ENCODE results near the gene ZNF710. TPM values are rescaled to one million over a fixed set of nuclear protein-coding genes. Genes with fewer than 3 reads are reported as not detected.

The ZNF710 gene
- total RNA-seq, 1 donor from 2014 or later = 7.8 TPM

GRCh38 chr15:90079619-90080457, 78.7 kb downstream of the ZNF710 start:
- no peak for DNase-seq (ENCODE audit: low read depth)

DNA sequence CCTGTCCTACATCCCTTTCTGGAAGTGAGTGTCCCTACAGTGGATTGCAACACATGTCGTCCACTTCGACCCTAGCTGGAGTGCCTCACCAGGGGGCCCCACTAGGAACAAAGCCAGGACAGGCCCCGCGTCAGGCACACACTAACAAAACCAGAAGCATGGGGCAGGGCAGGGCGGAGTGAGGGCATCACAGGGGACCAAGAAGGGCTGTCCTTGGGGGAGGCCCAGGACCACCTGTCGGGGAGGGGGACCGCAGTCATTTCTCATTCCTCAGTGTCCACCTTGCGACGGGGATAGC, 79.3 kb downstream of the ZNF710 start:
- no peak for DNase-seq (ENCODE audit: low read depth)

DNA sequence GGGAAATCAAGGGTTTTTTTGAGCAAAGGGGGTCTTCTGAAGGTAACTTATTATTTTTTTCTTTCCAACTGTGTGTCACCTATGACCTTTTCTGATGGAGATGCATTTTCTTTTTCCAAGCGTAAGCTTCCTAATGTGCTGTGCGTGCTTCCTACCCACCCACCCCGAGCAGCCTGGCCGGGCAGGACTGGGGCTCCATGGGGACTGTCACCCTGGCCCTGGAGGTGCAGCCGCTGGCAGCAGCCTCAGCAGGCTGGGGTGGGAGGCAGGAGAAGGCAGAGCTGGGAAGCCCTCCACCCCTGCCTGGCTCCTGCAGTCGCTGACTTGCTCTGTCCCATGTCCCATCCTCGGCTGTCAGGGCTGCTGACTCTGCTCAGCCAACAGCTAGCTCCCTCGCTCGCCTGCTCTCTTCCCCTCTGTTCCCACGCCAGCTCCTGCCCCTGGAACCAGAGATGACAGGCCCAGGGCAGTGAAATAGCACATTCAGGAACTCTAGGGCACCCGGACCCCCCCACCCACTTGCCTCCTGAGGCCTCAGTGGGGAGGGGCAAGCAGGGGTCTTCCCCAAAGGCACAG, 79.8 kb downstream of the ZNF710 start:
- no peak for DNase-seq (ENCODE audit: low read depth)

DNA sequence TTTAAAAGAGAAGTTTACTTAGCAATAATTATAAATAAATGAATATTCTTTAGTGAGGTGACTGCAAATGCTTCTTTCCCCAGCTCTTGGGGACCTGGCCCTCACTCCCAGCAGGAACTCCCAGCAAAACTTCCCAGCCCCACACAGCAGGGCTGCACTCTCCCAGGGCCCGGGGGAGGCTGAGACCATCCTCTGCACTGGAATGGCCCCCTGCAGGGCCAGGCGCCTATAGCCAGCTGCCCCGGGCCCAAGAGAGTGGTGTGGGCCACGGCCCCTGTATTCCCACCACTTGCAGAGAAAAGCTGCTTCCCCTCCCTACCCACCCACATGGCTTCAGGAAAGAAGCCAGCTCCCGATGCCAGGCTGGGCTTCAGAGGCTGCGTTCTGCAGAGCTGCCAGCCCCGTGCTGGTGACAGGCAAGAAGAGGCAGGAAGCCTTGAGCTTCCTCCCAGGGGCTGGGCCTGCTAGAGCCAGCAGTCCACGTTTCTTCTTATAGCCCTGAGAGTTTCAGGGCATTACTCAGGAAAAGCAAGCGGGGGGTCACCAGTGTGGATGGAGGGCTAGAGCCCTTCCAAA, 81.1 kb downstream of the ZNF710 start:
- no peak for DNase-seq (ENCODE audit: low read depth)

- no peak for DNase-seq (ENCODE audit: low read depth)
Measured at GRCh38 chr15:90083419-90083818, 82.3 kb downstream of the ZNF710 start.

GRCh38 chr15:90083954-90084607, 83.0 kb downstream of the ZNF710 start:
- no peak for DNase-seq (ENCODE audit: low read depth)

DNA sequence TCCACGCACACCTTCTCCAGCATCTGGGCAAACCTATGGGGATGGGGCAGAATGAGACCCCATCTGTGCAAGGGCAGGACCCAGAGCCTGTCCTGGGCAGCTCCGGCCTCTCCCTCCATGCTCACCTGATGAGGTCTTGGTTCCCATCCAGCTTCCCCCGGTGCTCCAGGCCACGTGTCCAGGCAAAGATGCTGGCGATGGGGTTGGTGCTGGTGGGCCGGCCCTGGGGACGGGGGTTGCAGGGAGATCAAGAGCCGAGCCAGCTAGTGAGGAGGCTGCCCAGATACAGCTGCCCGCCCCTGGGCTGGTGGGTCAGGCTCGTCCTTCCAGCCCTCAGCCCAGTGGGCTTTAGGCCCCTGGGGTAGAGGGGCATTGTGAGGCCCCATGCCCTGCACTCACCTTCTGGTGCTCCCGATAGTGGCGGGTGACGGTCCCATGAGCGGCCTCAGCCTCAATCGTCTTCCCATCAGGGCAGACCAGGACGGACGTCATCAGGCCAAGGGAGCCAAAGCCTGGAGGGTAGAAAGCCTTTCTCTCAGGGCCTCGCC, 83.8 kb downstream of the ZNF710 start:
- no peak for DNase-seq (ENCODE audit: low read depth)

DNA sequence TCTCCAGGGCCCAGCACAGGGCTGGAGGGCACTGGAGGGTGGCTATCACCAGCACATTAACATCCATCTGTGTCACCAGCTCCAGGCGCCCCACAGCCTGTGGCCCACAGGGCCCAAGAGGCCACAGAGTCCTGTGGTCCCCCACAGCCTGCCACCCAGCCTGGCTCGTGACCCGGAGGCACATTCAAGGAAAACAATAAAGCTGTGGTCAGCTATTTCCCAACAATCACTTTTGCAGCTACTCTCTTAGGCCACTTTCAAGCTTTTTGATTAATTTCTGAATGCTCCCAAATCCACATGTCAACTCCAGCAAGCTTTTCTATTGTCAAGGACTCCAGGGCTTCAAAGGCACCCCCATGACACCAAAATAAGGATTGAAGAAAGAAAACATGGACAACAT, 84.4 kb downstream of the ZNF710 start:
- DNase-seq (ENCODE audit: low read depth) = no peak

- DNase-seq (ENCODE audit: low read depth) = no peak
Measured at GRCh38 chr15:90086868-90087268, 85.7 kb downstream of the ZNF710 start.

- DNase-seq (ENCODE audit: low read depth) = no peak
Measured at GRCh38 chr15:90087454-90088154, 86.5 kb downstream of the ZNF710 start.

DNA sequence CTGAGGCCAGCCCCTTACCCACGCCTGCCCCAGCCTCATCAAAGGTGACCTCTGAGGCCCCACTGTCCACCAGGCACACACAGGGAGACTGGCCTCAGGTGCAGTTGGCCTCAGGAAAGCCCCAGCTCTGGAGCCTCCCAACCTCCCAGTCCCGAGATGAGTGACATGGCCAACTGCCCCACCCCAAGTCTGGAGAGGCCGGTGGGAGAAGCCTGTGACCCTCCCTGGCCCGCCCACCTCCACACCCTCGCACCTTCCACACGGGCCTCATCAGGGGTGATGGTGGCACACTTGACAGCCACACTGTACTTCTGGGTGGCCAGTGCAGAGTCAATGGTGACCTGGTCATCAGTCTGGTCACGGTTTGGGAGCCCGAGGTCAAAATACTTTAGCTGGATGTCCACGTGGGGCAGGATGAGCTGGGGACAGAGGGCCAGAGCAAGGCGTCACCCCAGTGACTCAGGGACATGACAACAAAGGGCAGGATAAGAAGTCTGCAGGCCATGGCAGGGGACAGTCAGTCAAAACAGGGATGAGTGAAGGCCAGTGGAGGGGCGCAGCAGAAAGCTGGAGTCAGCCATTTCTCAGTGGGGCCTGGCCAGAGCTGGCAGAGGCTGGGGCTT, 89.2 kb downstream of the ZNF710 start:
- no peak for DNase-seq (ENCODE audit: low read depth)

DNA sequence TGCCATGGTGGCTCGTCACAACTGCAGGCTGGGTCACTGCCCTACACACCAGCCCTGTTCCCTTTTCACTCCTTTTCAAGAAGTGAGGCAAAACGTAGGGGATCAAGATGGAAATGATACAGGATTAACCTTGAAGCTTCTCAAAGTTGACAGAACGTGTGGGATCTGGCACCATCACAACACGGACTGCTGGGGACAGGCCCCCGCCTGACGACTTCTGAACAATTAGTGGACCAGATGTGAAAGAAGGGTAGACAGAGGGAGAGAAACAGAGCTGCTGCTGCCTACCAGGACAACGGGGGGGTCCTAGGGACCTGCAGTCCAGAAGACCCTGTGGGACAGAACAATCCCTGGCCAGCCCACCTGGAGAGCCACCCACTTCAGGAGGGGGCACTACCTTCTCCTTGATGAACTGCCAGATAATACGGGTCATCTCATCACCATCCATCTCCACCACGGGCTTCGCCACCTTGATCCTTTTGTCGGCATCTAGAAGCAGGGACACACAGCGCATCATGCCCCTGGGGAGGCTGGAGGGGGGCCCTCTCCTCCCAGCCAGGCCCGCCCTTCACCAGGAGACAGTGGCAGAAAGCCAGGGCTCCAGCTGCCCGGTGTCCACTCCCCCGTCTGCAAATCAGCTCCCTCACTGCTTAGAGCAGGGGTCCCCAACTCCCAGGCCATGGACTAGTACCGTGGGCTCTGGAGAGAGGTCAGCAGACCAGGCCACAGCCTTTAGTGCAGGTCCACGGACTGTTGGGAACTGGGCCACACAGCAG, 90.2 kb downstream of the ZNF710 start:
- no peak for DNase-seq (ENCODE audit: low read depth)

- DNase-seq (ENCODE audit: low read depth) = no peak
Measured at GRCh38 chr15:90095521-90095959, 94.4 kb downstream of the ZNF710 start.

- DNase-seq (ENCODE audit: low read depth) = no peak
Measured at GRCh38 chr15:90097475-90097874, 96.4 kb downstream of the ZNF710 start.

DNA sequence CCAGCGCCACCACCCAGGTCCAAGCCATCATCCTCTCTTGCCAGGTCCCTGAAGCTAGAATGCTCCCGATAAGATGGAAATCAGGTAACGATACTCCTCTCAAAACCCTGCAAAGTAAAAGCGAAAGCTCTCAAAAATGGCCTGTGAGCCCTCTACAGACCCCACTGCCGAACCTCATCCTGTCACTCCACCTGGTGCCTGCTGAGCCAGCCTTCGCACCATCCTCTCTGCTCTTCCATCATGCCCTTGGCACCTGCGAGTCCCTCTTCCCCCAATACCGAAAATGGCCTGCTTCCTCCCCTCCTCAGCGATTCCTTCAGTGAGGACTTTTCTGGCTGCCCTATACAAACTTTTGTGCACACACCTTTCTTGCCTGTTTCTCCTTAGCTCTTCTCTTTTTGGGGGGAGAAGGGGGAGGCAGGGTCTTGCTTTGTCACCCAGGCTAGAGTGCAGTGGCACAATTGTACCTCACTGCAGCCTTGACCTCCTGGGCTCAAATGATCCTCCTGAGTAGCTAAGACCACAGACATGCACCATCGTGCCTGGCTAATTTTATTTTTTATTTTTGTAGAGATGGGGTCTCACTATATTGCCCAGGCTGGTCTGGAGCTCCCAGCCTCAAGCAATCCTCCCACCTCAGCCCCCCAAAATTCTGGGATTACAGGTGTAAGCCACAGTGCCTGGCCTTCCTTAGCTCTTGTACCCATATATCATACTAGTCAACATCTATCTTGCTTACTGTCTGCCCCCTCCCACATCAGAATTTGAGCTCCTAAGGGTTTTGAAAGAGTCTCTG, 98.1 kb downstream of the ZNF710 start:
- no peak for DNase-seq (ENCODE audit: low read depth)

DNA sequence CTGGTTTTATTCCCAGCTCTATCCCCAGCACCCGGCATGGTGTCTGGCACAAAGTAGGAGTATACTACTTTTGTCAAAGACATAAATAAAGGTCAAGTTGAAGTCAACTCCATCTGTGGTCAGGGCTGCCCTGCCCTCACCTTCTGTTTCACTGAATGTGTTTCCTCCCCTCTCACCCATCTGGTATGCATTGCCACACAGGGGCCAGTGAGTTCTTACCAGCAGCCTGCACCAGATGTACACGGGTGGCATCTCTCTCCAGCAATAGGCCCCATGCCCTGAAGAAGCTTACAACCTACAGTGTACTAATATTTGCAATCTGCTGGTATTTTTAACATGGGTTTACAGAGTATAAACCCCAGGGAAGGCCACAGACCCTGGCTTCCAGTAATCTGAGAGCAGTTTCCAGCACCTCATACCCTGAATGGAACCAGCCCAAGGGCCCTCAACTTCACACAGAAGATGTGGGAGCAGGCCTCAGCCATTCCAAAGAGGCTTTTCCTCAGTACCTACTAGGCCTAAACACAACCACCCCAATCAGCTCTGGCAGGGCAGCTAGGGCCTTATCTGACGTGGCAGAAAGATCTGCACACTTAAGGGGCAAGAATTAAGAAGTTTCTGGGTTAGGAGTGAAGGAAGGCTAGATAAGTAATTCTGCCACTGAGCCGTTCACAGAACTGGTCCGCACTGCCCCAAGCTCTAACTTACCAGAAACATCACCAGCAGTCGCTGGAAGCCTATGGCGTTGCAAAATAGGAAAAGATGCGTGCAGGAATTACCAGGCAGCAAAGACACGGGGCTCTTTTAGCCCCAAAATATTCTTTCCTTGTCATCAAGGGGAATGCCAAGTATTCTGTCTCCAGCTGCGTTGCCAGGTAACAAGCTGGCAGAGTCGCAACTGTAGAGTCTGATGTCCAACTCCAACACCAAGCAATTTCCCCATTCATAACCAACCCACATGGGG, 99.0 kb downstream of the ZNF710 start:
- DNase-seq (ENCODE audit: low read depth) = peak; percentile 79

DNA sequence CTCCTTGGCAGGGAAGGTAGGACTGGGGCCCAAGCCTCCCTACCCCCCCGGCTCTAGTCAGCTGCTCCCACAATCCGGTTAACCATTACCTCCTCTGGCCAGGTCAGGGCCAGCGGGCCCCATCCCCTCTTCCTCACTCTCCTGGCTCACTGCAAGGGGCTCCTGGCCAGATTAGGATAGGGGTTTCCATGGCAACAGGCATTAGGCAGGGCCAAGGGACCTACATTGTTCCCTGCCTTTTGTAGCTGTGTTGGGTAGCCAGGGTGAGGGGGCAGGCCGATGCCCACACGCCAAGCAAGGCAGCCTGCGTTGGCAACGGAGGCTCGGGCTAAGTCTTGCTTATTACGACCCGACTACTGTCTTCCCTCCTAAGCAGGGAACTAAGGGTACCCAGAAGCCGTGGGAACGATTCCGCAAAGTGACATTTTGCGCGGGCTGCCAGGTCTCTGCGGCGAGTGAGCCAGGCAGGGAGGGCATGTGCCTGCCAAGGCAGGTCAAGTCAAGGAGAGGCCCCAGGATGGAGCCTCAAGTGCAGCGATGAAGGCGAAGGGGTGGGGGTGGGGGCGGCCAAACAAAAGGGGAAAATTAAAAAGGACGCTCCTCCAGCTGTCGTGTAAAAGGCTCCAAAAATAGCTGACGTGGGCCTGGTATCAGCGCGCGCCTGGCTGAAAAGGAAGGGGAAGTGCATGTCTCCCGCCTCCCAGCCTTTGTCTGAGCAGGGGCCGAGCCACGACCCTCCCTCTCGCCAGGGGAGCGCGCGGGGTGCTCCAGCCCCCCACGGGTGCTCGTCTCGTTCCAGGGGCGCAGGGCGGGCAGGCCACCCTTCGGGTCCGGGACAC, 100.2 kb downstream of the ZNF710 start:
- DNase-seq (ENCODE audit: low read depth) = peak; percentile 53

All from renal cortical epithelial cell (primary cell).